Measurements from ENCODE around the gene GOLT1A. TPM values are rescaled to one million over a fixed set of nuclear protein-coding genes. Genes with fewer than 3 reads are reported as not detected.

GOLT1A gene
- total RNA-seq, 1 experiment from 2014 or later, result not detected

GRCh38 chr1:204207136-204207616 is 6.6 kb downstream of the GOLT1A start:
- peaks cover 16% of the 10 kb centered on the region for H3K27me3 ChIP-seq (replicated peaks; ENCODE audit: insufficient read depth, low read depth, low read length, poor library complexity)
- H3K4me1 ChIP-seq (ENCODE audit: insufficient read depth, low read length, poor library complexity, severe bottlenecking), result no peaks in the 10 kb centered on the region
- intact Hi-C loops (cut with micrococcal nuclease; ENCODE audit: unreplicated experiment), result loop anchor here (1.0 kb wide), 2 partner anchors 45 to 346 kb away; partner anchors contain the start of gene SNRPE
- peak; percentile 52 for DNase-seq (ENCODE audit: low spot score)
- BruUV-seq (replicated peaks), result no TSS peak
- no peak for TF ChIP-seq EZH2 (IDR thresholded peaks at IDR 0.05; ENCODE audit: borderline replicate concordance, low read depth, low read length, poor library complexity, severe bottlenecking)
- TF ChIP-seq CTCF (conservative IDR thresholded peaks at IDR 0.05; ENCODE audit: low read depth, low read length), result peak; percentile 94
- H3K36me3 ChIP-seq (ENCODE audit: insufficient read depth, low read length, poor library complexity, severe bottlenecking), result no peaks in the 10 kb centered on the region
- no peak overlapping the region for H3K27ac ChIP-seq (ENCODE audit: low read depth, low read length, poor library complexity, severe bottlenecking)
- H3K4me3 ChIP-seq (ENCODE audit: low read depth, low read length, poor library complexity, severe bottlenecking), result no peak overlapping the region
- no peaks in the 10 kb centered on the region for H3K9me3 ChIP-seq (ENCODE audit: low read depth, low read length, poor library complexity, severe bottlenecking)
- ChIA-PET CTCF (interaction anchor here (0.5 to 1.7 kb wide), 9 partner anchors 12 to 156 kb away, joined by 3 to 11 read pairs (median 4); no protein-coding TSS in a partner anchor), POLR2A (ENCODE audit: low non-redundant PET) (no interaction called here)

- intact Hi-C loops (cut with micrococcal nuclease; ENCODE audit: unreplicated experiment), result no loop called here
- no peaks in the 10 kb centered on the region for H3K36me3 ChIP-seq (ENCODE audit: insufficient read depth, low read length, poor library complexity, severe bottlenecking)
- H3K9me3 ChIP-seq (ENCODE audit: low read depth, low read length, poor library complexity, severe bottlenecking), result no peaks in the 10 kb centered on the region
- no peak overlapping the region for H3K27ac ChIP-seq (ENCODE audit: low read depth, low read length, poor library complexity, severe bottlenecking)
- H3K27me3 ChIP-seq (replicated peaks; ENCODE audit: insufficient read depth, low read depth, low read length, poor library complexity), result peaks cover 16% of the 10 kb centered on the region
- CTCF ChIA-PET, result interaction anchor here (1.1 to 1.7 kb wide), 3 partner anchors 17 to 43 kb away, joined by 3 to 11 read pairs (median 6); no protein-coding TSS in a partner anchor
- DNase-seq (ENCODE audit: low spot score), result peak; percentile 17
- no peaks in the 10 kb centered on the region for H3K4me1 ChIP-seq (ENCODE audit: insufficient read depth, low read length, poor library complexity, severe bottlenecking)
- POLR2A ChIA-PET (ENCODE audit: low non-redundant PET), result no interaction called here
- TF ChIP-seq EZH2 (IDR thresholded peaks at IDR 0.05; ENCODE audit: borderline replicate concordance, low read depth, low read length, poor library complexity, severe bottlenecking) (no peak), CTCF (conservative IDR thresholded peaks at IDR 0.05; ENCODE audit: low read depth, low read length) (no peak)
- BruUV-seq (replicated peaks), result no TSS peak
- H3K4me3 ChIP-seq (ENCODE audit: low read depth, low read length, poor library complexity, severe bottlenecking), result no peak overlapping the region
Measured at GRCh38 chr1:204206121-204206520, 7.7 kb downstream of the GOLT1A start.

GRCh38 chr1:204205486-204205885 is 8.3 kb downstream of the GOLT1A start:
- BruUV-seq (replicated peaks), result no TSS peak
- intact Hi-C loops (cut with micrococcal nuclease; ENCODE audit: unreplicated experiment), result no loop called here

More at GRCh38 chr1:204205486-204205885, 8.3 kb downstream of the GOLT1A start:
- Histone ChIP-seq H3K27ac (ENCODE audit: low read depth, low read length, poor library complexity, severe bottlenecking) (no peak overlapping the region), H3K36me3 (ENCODE audit: insufficient read depth, low read length, poor library complexity, severe bottlenecking) (no peaks in the 10 kb centered on the region), H3K4me3 (ENCODE audit: low read depth, low read length, poor library complexity, severe bottlenecking) (no peak overlapping the region), H3K9me3 (ENCODE audit: low read depth, low read length, poor library complexity, severe bottlenecking) (no peaks in the 10 kb centered on the region), H3K4me1 (ENCODE audit: insufficient read depth, low read length, poor library complexity, severe bottlenecking) (no peaks in the 10 kb centered on the region), H3K27me3 (replicated peaks; ENCODE audit: insufficient read depth, low read depth, low read length, poor library complexity) (peaks cover 16% of the 10 kb centered on the region)
- TF ChIP-seq CTCF (conservative IDR thresholded peaks at IDR 0.05; ENCODE audit: low read depth, low read length) (no peak), EZH2 (IDR thresholded peaks at IDR 0.05; ENCODE audit: borderline replicate concordance, low read depth, low read length, poor library complexity, severe bottlenecking) (no peak)
- ChIA-PET POLR2A (ENCODE audit: low non-redundant PET) (no interaction called here), CTCF (no interaction called here)
- no peak for DNase-seq (ENCODE audit: low spot score)
